Fibroblast of mammary gland (primary cell): ENCODE data around the gene TBC1D1.

Source experiments
- DNase-seq: peaks from one replicate; pipeline ENCODE4 v3.0.0-alpha.2; 2010; ENCODE audit warnings: low read depth
- H3K4me3 ChIP-seq: 2 replicates; pipeline ENCODE4 v1.5.1; 2011; ENCODE audit warnings: low read depth, mild to moderate bottlenecking, low read length, moderate library complexity; ENCODE audit not compliant: control insufficient read depth
- TF ChIP-seq, protein P1 (sequence below): conservative IDR thresholded peaks from 2 replicates; pipeline ENCODE4 v1.5.1; 2011; ENCODE audit warnings: low read depth, low read length, inconsistent platforms; ENCODE audit not compliant: control insufficient read depth, insufficient read depth

TBC1D1 gene

DNA sequence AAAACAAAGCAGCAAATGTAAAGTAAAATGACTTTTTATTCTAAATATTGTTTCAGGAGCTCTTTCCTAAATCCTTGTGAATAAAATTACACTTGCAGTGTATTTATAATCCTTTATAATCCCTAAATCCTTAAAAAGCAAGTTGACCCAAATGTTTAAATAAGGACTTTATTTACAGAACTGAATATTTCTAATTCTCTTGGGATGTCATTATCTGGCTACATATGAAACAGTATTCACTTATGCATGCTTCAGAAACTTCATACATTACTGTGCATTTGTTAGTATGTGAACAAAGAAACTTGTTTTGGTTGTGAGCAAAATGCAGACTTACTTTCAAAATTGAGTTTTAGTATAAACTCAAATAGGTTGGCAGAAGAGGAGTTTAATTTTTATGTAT, 118.5 kb downstream of the TBC1D1 start:
- TF ChIP-seq, protein P1, sequence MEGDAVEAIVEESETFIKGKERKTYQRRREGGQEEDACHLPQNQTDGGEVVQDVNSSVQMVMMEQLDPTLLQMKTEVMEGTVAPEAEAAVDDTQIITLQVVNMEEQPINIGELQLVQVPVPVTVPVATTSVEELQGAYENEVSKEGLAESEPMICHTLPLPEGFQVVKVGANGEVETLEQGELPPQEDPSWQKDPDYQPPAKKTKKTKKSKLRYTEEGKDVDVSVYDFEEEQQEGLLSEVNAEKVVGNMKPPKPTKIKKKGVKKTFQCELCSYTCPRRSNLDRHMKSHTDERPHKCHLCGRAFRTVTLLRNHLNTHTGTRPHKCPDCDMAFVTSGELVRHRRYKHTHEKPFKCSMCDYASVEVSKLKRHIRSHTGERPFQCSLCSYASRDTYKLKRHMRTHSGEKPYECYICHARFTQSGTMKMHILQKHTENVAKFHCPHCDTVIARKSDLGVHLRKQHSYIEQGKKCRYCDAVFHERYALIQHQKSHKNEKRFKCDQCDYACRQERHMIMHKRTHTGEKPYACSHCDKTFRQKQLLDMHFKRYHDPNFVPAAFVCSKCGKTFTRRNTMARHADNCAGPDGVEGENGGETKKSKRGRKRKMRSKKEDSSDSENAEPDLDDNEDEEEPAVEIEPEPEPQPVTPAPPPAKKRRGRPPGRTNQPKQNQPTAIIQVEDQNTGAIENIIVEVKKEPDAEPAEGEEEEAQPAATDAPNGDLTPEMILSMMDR: no peak
- H3K4me3 ChIP-seq: no peak overlapping the region
- DNase-seq: no peak

DNA sequence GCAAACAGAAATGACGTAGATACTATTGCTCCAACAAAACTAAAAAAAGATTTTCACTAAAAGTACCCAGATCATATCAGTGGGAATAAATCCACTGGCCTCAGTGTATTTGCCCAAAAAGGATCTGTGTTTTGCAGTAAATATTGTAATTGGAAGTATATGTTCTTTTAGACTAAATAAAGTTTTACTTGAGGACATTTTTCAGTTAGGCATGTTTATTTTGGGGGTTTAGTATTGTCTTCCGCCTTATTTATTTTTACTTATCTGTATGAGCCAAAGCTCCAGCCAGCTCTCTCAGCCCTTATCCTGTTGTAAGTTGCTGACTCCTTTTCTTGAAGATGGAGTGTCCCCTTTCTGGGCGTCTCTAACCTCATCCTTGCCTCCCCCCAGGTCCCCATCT, 119.1 kb downstream of the TBC1D1 start:
- TF ChIP-seq, protein P1: no peak
- no peak for DNase-seq
- H3K4me3 ChIP-seq: no peak overlapping the region

DNA sequence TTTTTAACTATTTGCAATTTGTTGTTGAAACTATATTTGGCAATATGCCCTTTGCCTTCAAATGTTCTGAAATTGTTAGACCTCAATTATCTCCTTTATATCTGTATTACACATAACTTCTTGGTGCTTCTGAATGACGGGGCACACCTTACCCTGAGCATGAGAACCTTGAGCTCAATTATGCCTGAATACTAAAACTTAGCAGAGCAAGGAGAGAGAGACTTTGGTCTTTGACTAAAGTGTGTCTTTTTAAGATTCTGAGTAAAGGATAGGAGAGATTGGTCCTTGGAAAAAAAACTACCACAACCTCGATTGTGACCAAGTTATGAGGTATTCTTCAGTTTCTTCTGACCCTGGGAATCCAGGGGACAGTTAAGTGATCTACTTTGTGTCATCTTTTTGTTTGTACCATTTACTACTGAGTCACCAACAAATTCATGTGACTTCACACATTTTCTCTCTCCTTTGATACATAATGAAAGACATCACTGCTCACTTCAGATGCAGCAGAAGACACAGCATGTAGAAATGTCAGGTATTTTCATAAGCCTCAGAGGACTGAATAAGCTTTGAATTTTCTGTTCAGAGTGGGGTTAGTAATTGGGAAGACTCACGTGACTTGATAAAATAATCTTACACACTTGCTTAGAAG, 120.8 kb downstream of the TBC1D1 start:
- no peak overlapping the region for H3K4me3 ChIP-seq
- TF ChIP-seq, protein P1: no peak
- DNase-seq: no peak

DNA sequence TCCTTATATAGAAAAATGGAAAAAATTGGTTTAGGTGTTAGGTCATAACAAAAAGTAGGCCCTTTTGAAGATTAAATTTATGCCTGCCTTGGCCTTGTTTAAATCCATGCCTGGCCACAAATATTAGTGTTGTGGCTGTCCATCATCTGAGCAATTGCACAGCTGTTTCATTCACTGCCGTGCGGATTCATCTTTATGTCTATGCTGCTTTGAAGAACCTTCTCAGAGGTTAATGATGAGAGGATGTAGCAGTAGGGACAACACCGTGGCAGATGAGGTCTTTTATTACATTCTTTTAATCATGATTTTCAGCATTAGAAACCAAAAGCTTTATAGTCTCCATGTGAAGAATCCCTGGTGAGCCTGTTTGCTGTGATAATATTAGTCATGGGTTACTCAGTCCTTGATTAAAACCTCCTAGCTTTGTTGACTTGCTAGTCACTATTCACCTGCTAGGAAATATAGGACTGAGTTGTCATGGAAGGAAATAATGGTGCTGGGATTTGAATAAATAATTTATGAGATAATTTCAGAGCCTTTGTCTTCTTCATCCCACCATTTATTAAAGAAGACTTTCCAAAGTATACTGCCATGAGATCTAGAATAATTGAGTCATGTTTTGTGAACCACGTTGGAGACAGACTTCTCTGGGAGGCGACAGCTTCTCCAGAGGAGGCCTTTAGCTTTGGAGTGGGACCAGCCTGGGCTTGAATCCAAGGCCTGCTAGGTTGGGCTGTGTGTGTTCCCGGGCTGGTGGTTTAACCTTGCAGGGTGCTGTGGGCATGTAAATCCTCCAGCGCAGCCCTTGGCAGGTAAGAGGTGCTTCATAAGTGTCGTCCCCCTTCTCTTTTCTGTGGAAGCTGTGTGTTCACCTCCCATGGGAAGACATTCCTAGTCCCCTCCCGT, 122.8 kb downstream of the TBC1D1 start:
- TF ChIP-seq, protein P1: no peak
- peak; percentile 46 for DNase-seq
- no peak overlapping the region for H3K4me3 ChIP-seq

DNA sequence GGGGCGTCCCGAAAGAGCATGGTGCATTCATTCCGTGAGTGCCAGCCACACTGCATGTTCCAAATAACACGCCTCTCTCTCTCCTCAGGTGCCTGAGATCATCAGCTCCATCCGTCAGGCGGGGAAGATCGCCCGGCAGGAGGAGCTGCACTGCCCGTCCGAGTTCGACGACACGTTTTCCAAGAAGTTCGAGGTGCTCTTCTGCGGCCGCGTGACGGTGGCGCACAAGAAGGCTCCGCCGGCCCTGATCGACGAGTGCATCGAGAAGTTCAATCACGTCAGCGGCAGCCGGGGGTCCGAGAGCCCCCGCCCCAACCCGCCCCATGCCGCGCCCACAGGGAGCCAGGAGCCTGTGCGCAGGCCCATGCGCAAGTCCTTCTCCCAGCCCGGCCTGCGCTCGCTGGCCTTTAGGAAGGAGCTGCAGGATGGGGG, 123.6 kb downstream of the TBC1D1 start:
- no peak overlapping the region for H3K4me3 ChIP-seq
- TF ChIP-seq, protein P1: no peak
- DNase-seq: no peak

DNA sequence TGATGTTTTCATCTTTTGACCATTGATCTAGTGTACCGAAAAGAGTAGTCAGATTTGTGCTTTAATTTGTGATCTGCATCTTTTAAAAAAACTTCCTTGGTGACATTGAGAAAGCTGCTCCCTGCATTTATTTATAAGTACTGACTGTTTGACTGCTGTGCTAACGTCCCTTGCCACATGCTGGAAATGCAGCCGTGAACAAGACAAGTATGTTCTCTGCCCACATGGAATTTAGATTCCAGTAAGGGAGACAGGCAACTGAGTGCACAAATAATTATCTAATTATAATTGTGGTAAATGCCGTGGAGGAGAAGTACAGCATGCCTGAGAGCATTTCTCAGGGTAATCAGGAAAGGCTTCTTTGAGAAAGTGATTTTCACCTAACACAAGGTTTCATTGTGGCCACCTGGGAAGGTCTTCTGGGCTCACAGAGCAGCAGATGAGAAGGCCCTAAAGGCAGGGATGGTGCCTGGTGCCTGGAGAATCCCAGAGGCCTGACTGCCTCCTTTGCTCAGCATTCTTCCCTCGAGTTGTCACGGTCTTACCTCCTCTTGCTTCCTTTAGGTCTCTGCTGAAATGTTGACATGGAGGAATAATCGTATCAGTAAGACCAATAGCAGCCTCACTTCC, 125.1 kb downstream of the TBC1D1 start:
- TF ChIP-seq, protein P1: no peak
- no peak overlapping the region for H3K4me3 ChIP-seq
- DNase-seq: no peak
